OCI-LY7 (cell line): ENCODE data around the gene DNMT3B.

ENCODE experiments used
- CTCF ChIP-seq: fragments of 200-600 bp; sonication (generic); conservative IDR thresholded peaks from 2 replicates; pipeline ENCODE4 v1.5.1; 2014; ENCODE audit warnings: mild to moderate bottlenecking, antibody characterized with exemption, low read length, moderate library complexity, mixed read lengths
- EZH2phosphoT487 ChIP-seq: fragments of 200-600 bp; sonication (generic); IDR thresholded peaks from 2 replicates; pipeline ENCODE4 v1.6.1; 2018; ENCODE audit warnings: low read depth, borderline replicate concordance, mild to moderate bottlenecking, mixed run types, antibody characterized with exemption, low read length, moderate library complexity, mixed read lengths

- TF ChIP-seq CTCF (no peak), EZH2phosphoT487 (no peak)
Measured at GRCh38 chr20:32809907-32810306, 47.7 kb downstream of the DNMT3B start.
